PC-3 (cell line): ENCODE results near the gene RNF4. TPM values are rescaled to one million over a fixed set of nuclear protein-coding genes. Genes with fewer than 3 reads are reported as not detected.

ENCODE experiments used
- ATAC-seq: fragments of 200-7000 bp; cut with Tn5 transposase; 2 replicates; pipeline ENCODE4 v1.9.1; 2020; ENCODE audit warnings: mild to moderate bottlenecking, moderate library complexity
- BruUV-seq: library from RNA; stranded (reverse); fragments of 400-500 nt; replicated peaks from 2 replicates; lab custom pipeline; 2021; lab: Mats Ljungman, UMichigan
- CTCF ChIA-PET: fragments of 300-600 bp; sonication (Branson Sonifier 250); formaldehyde crosslinking; loops from one replicate; lab custom pipeline; 2022; ENCODE audit warnings: antibody characterized with exemption; lab: Charles Lee
- POLR2A ChIA-PET: fragments of 300-600 bp; sonication (Branson Sonifier 250); formaldehyde crosslinking; loops from one replicate; lab custom pipeline; 2022; ENCODE audit warnings: antibody characterized with exemption; ENCODE audit not compliant: unreplicated experiment; lab: Charles Lee
- DNase-seq: peaks from one replicate; pipeline ENCODE4 v3.0.0-alpha.2; 2015
- H2AFZ ChIP-seq: fragments of 300-600 bp; sonication (generic); 2 replicates; pipeline ENCODE4 v1.6.0; 2016; ENCODE audit warnings: antibody characterized with exemption, low read length
- H3F3A ChIP-seq: fragments of 300-600 bp; sonication (generic); one replicate; pipeline ENCODE4 v1.6.0; 2017; ENCODE audit warnings: antibody characterized with exemption, low read length, control low read depth, mild to moderate bottlenecking; ENCODE audit not compliant: unreplicated experiment
- H3K27ac ChIP-seq: fragments of 300-600 bp; sonication (generic); 2 replicates; pipeline ENCODE4 v1.5.1; 2016; ENCODE audit warnings: mild to moderate bottlenecking, low read length
- H3K27me3 ChIP-seq: fragments of 300-600 bp; sonication (generic); 2 replicates; pipeline ENCODE4 v1.6.1; 2016; ENCODE audit warnings: low read length, mixed read lengths
- H3K36me3 ChIP-seq: fragments of 300-600 bp; sonication (generic); 2 replicates; pipeline ENCODE4 v1.6.1; 2016; ENCODE audit warnings: low read depth, mixed run types, low read length, mixed read lengths
- H3K4me1 ChIP-seq: fragments of 300-600 bp; sonication (generic); 2 replicates; pipeline ENCODE4 v1.5.1; 2016; ENCODE audit warnings: low read length; ENCODE audit not compliant: insufficient read depth
- H3K4me2 ChIP-seq: fragments of 300-600 bp; sonication (generic); 2 replicates; pipeline ENCODE4 v1.6.0; 2016; ENCODE audit warnings: low read length
- H3K4me3 ChIP-seq: fragments of 300-600 bp; sonication (generic); 2 replicates; pipeline ENCODE4 v1.5.1; 2016; ENCODE audit warnings: mild to moderate bottlenecking, low read length, mixed read lengths
- H3K79me2 ChIP-seq: fragments of 300-600 bp; sonication (generic); 2 replicates; pipeline ENCODE4 v1.6.1; 2017; ENCODE audit warnings: low read length, mixed read lengths
- H3K9ac ChIP-seq: fragments of 300-600 bp; sonication (generic); 2 replicates; pipeline ENCODE4 v1.6.0; 2016; ENCODE audit warnings: mild to moderate bottlenecking, low read length
- H3K9me2 ChIP-seq: fragments of 300-600 bp; sonication (generic); replicated peaks from 2 replicates; pipeline ENCODE4 v1.6.1; 2016; ENCODE audit warnings: mixed run types, low read length, mixed read lengths
- H3K9me3 ChIP-seq: fragments of 300-600 bp; sonication (generic); 2 replicates; pipeline ENCODE4 v1.6.1; 2016; ENCODE audit warnings: low read length, mixed read lengths
- H4K20me1 ChIP-seq: fragments of 300-600 bp; sonication (generic); 2 replicates; pipeline ENCODE4 v1.6.1; 2016; ENCODE audit warnings: low read length, mixed read lengths
- EZH2 ChIP-seq: fragments of 300-600 bp; sonication (generic); IDR thresholded peaks from one replicate; pipeline ENCODE4 v1.6.1; 2017; ENCODE audit warnings: antibody characterized with exemption, mild to moderate bottlenecking, low read length; ENCODE audit not compliant: unreplicated experiment
- EZH2phosphoT487 ChIP-seq: fragments of 300-600 bp; sonication (generic); IDR thresholded peaks from 2 replicates; pipeline ENCODE4 v1.6.1; 2018; ENCODE audit warnings: mild to moderate bottlenecking, antibody characterized with exemption, low read length, borderline replicate concordance
- intact Hi-C: fragments of 100-400 bp; cut with micrococcal nuclease; formaldehyde crosslinking; loops from 2 replicates; pipeline ENCODE4 v1.9.0; 2023
- total RNA-seq: library from RNA; depleted of rRNA; stranded (reverse); fragments of >200 nt; gene quantifications from 2 replicates; pipeline ENCODE4 v1.2.3, GENCODE V29; 2014
- TF ChIP-seq, protein P1 (sequence below): fragments of 300-600 bp; sonication (generic); conservative IDR thresholded peaks from 2 replicates; pipeline ENCODE4 v1.5.1; 2017; ENCODE audit warnings: antibody characterized with exemption, low read depth, mild to moderate bottlenecking, low read length

The RNF4 gene
- total RNA-seq, 1 experiment from 2014 or later = 27.4 TPM

GRCh38 chr4:2470791-2471190 is 1.9 kb downstream of the RNF4 start:
- Histone ChIP-seq H3F3A (no peaks in the 10 kb centered on the region), H3K9me2 (no peaks in the 10 kb centered on the region), H2AFZ (no peak overlapping the region), H3K4me1 (peaks cover 19% of the 10 kb centered on the region; the same call in 1 of the 2 replicates), H3K27ac (no peak overlapping the region), H3K79me2 (peaks cover 82% of the 10 kb centered on the region), H3K4me2 (peak overlapping the region; percentile 100), H3K9ac (peak overlapping the region; percentile 97), H3K27me3 (no peaks in the 10 kb centered on the region), H3K36me3 (peaks cover 23% of the 10 kb centered on the region), H4K20me1 (peaks cover 27% of the 10 kb centered on the region), H3K9me3 (no peaks in the 10 kb centered on the region), H3K4me3 (peak overlapping the region; percentile 100)
- DNase-seq (no peak), ATAC-seq (no peak)
- ChIA-PET POLR2A (no interaction called here), CTCF (no interaction called here)
- TF ChIP-seq EZH2 = no peak
- no peak for TF ChIP-seq EZH2phosphoT487
- TF ChIP-seq, protein P1, sequence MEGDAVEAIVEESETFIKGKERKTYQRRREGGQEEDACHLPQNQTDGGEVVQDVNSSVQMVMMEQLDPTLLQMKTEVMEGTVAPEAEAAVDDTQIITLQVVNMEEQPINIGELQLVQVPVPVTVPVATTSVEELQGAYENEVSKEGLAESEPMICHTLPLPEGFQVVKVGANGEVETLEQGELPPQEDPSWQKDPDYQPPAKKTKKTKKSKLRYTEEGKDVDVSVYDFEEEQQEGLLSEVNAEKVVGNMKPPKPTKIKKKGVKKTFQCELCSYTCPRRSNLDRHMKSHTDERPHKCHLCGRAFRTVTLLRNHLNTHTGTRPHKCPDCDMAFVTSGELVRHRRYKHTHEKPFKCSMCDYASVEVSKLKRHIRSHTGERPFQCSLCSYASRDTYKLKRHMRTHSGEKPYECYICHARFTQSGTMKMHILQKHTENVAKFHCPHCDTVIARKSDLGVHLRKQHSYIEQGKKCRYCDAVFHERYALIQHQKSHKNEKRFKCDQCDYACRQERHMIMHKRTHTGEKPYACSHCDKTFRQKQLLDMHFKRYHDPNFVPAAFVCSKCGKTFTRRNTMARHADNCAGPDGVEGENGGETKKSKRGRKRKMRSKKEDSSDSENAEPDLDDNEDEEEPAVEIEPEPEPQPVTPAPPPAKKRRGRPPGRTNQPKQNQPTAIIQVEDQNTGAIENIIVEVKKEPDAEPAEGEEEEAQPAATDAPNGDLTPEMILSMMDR = no peak
- intact Hi-C loops = no loop called here
- BruUV-seq = no TSS peak

- H3K27ac ChIP-seq = no peak overlapping the region
- ChIA-PET POLR2A (no interaction called here), CTCF (no interaction called here)
- H3K9ac ChIP-seq = no peak overlapping the region
- no peak for ATAC-seq
- H3K4me1 ChIP-seq = peaks cover 19% of the 10 kb centered on the region; the same call in 1 of the 2 replicates
- H3K9me2 ChIP-seq = no peaks in the 10 kb centered on the region
- H2AFZ ChIP-seq = no peak overlapping the region
- peaks cover 23% of the 10 kb centered on the region for H3K36me3 ChIP-seq
- no peak for TF ChIP-seq EZH2phosphoT487
- TF ChIP-seq EZH2 = no peak
- TF ChIP-seq, protein P1 = no peak
- H3K79me2 ChIP-seq = peaks cover 96% of the 10 kb centered on the region
- H3K27me3 ChIP-seq = no peaks in the 10 kb centered on the region
- no peak overlapping the region for H3K4me3 ChIP-seq
- DNase-seq = no peak
- no peaks in the 10 kb centered on the region for H3F3A ChIP-seq
- intact Hi-C loops = no loop called here
- H4K20me1 ChIP-seq = peaks cover 27% of the 10 kb centered on the region
- H3K4me2 ChIP-seq = no peak overlapping the region
- BruUV-seq = no TSS peak
- H3K9me3 ChIP-seq = no peaks in the 10 kb centered on the region
Observed at GRCh38 chr4:2472187-2472586, 3.3 kb downstream of the RNF4 start.

- intact Hi-C loops = no loop called here
- BruUV-seq = no TSS peak
- H4K20me1 ChIP-seq = peaks cover 34% of the 10 kb centered on the region
- H3K27ac ChIP-seq = no peak overlapping the region
- peaks cover under 1% of the 10 kb centered on the region; the same call in 1 of the 2 replicates for H3K36me3 ChIP-seq
- no peak overlapping the region for H3K9ac ChIP-seq
- TF ChIP-seq, protein P1 = no peak
- TF ChIP-seq EZH2 = no peak
- TF ChIP-seq EZH2phosphoT487 = no peak
- H3F3A ChIP-seq = no peaks in the 10 kb centered on the region
- ChIA-PET POLR2A (no interaction called here), CTCF (no interaction called here)
- no peak for ATAC-seq
- no peaks in the 10 kb centered on the region for H3K4me1 ChIP-seq
- no peak for DNase-seq
- no peaks in the 10 kb centered on the region for H3K9me2 ChIP-seq
- H3K4me3 ChIP-seq = no peak overlapping the region
- H3K9me3 ChIP-seq = no peaks in the 10 kb centered on the region
- no peaks in the 10 kb centered on the region for H3K27me3 ChIP-seq
- H3K4me2 ChIP-seq = no peak overlapping the region
- H3K79me2 ChIP-seq = peaks cover 100% of the 10 kb centered on the region
- H2AFZ ChIP-seq = no peak overlapping the region
Observed at GRCh38 chr4:2478229-2478628, 9.3 kb downstream of the RNF4 start.
